SK-N-SH (cell line): ENCODE measurements around the gene NTPCR. TPM values are rescaled to one million over a fixed set of nuclear protein-coding genes. Genes with fewer than 3 reads are reported as not detected.

Source experiments
- CTCF ChIA-PET: fragments of 300-600, 350-600 bp; formaldehyde crosslinking; extraction: SDS; loops from one replicate; lab custom pipeline; 2021; lab: Yijun Ruan, JAX
- POLR2A ChIA-PET: fragments of 350-600 bp; sonication (Branson Sonifier 250); formaldehyde crosslinking; extraction: SDS; loops from one replicate; lab custom pipeline; 2020; ENCODE audit warnings: antibody characterized with exemption, inconsistent platforms; lab: Yijun Ruan, JAX
- DNase-seq: peaks from one replicate; pipeline ENCODE4 v3.0.0; 2012
- H2AFZ ChIP-seq: fragments of 200-600 bp; sonication (generic); 2 replicates; pipeline ENCODE4 v1.8.1; 2016; ENCODE audit warnings: antibody characterized with exemption, mild to moderate bottlenecking, low read depth
- H3F3A ChIP-seq: fragments of 200-600 bp; sonication (generic); replicated peaks from 2 replicates; pipeline ENCODE3; 2016; ENCODE audit warnings: antibody characterized with exemption, mild to moderate bottlenecking; ENCODE audit not compliant: insufficient read depth
- H3K27ac ChIP-seq, 2 experiments: fragments of 200-500 bp in 1 of 2; fragments of 200-600 bp in 1 of 2; sonication (Bioruptor generic) in 1 of 2; sonication (generic), shearing (Covaris generic) in 1 of 2; 2 replicates each; pipeline versions ENCODE4 v1.5.1 to v1.6.1; 2014 to 2016; ENCODE audit warnings: low read depth in 2 of 2, inconsistent platforms in 1 of 2, low read length in 1 of 2, mild to moderate bottlenecking in 1 of 2, mixed read lengths in 1 of 2
- H3K27me3 ChIP-seq: fragments of 200-600 bp; sonication (generic), shearing (Covaris generic); 2 replicates; pipeline ENCODE4 v1.6.1; 2016; ENCODE audit warnings: mixed run types; ENCODE audit not compliant: insufficient read depth
- H3K36me3 ChIP-seq, 2 experiments: fragments of 200-500 bp in 1 of 2; fragments of 200-600 bp in 1 of 2; sonication (Bioruptor generic) in 1 of 2; sonication (generic) in 1 of 2; replicated peaks in 1 of 2; 2 replicates each; pipeline versions ENCODE3 to v1.5.1; 2014 to 2016; ENCODE audit warnings: low read length in 1 of 2, mild to moderate bottlenecking in 1 of 2; ENCODE audit not compliant: insufficient read depth in 2 of 2, control insufficient read depth in 1 of 2
- H3K4me1 ChIP-seq, 2 experiments: fragments of 200-500 bp in 1 of 2; fragments of 200-600 bp in 1 of 2; sonication (Bioruptor generic) in 1 of 2; sonication (generic), shearing (Covaris generic) in 1 of 2; 2 replicates each; pipeline versions ENCODE4 v1.5.1 to v1.6.1; 2014 to 2016; ENCODE audit warnings: low read depth in 1 of 2, low read length in 1 of 2, mixed run types in 1 of 2; ENCODE audit not compliant: insufficient read depth in 2 of 2, control insufficient read depth in 1 of 2
- H3K4me2 ChIP-seq: fragments of 200-600 bp; sonication (generic), shearing (Covaris generic); 2 replicates; pipeline ENCODE4 v1.6.1; 2017; ENCODE audit warnings: mixed run types
- H3K4me3 ChIP-seq, 2 experiments: fragments of 200-500 bp in 1 of 2; fragments of 200-600 bp in 1 of 2; sonication (Bioruptor generic) in 1 of 2; sonication (generic), shearing (Covaris generic) in 1 of 2; 2 replicates each; pipeline versions ENCODE4 v1.5.1 to v1.8.1; 2014 to 2016; ENCODE audit warnings: low read depth in 2 of 2, inconsistent platforms in 1 of 2, low read length in 1 of 2, mild to moderate bottlenecking in 1 of 2, mixed read lengths in 1 of 2, moderate library complexity in 1 of 2
- H3K79me2 ChIP-seq: fragments of 200-600 bp; sonication (generic); 2 replicates; pipeline ENCODE4 v1.8.1; 2017; ENCODE audit warnings: mild to moderate bottlenecking; ENCODE audit not compliant: insufficient read depth
- H3K9ac ChIP-seq: fragments of 200-600 bp; sonication (generic); 2 replicates; pipeline ENCODE4 v1.6.1; 2017; ENCODE audit warnings: mixed run types
- H3K9me2 ChIP-seq: fragments of 200-600 bp; sonication (generic); 2 replicates; pipeline ENCODE4 v1.6.1; 2017; ENCODE audit warnings: mixed run types
- H3K9me3 ChIP-seq: fragments of 200-600 bp; sonication (generic); 2 replicates; pipeline ENCODE4 v1.6.1; 2017; ENCODE audit warnings: mixed run types, mild to moderate bottlenecking, moderate library complexity
- H4K20me1 ChIP-seq: fragments of 200-600 bp; sonication (generic); 2 replicates; pipeline ENCODE4 v1.6.1; 2017; ENCODE audit warnings: mild to moderate bottlenecking, mixed run types; ENCODE audit not compliant: insufficient read depth
- CHD2 ChIP-seq: fragments of 150-350 bp; IDR thresholded peaks from 2 replicates; pipeline ENCODE4 v1.6.1; 2018; ENCODE audit warnings: low read length; ENCODE audit not compliant: partially characterized antibody
- ELF1 ChIP-seq: IDR thresholded peaks from 2 replicates; pipeline ENCODE4 v1.4.0; 2012
- EP300 ChIP-seq, 2 experiments: IDR thresholded peaks; 2 replicates each; pipeline versions ENCODE4 v1.4.0 to v1.6.1; 2012; ENCODE audit warnings: borderline replicate concordance in 1 of 2, low read depth in 1 of 2, low read length in 1 of 2
- EZH2phosphoT487 ChIP-seq: fragments of 200-600 bp; sonication (generic); IDR thresholded peaks from 2 replicates; pipeline ENCODE4 v1.6.1; 2017; ENCODE audit warnings: low read depth, mixed run types, mild to moderate bottlenecking, antibody characterized with exemption, moderate library complexity, borderline replicate concordance
- FOXM1 ChIP-seq: IDR thresholded peaks from 2 replicates; pipeline ENCODE4 v1.4.0; 2012; ENCODE audit warnings: low read depth, mild to moderate bottlenecking
- GABPA ChIP-seq: IDR thresholded peaks from 2 replicates; pipeline ENCODE4 v1.4.0; 2012; ENCODE audit warnings: low read depth, mild to moderate bottlenecking
- JUND ChIP-seq: IDR thresholded peaks from 2 replicates; pipeline ENCODE4 v1.4.0; 2012
- NFIC ChIP-seq: IDR thresholded peaks from 2 replicates; pipeline ENCODE4 v1.4.0; 2012; ENCODE audit warnings: borderline replicate concordance
- NRF1 ChIP-seq: IDR thresholded peaks from 2 replicates; pipeline ENCODE4 v1.6.1; 2012; ENCODE audit warnings: low read depth, mild to moderate bottlenecking, low read length
- RAD21 ChIP-seq: IDR thresholded peaks from 2 replicates; pipeline ENCODE4 v1.6.1; 2012; ENCODE audit warnings: mild to moderate bottlenecking, low read length
- RXRA ChIP-seq: IDR thresholded peaks from 2 replicates; pipeline ENCODE4 v1.4.0; 2012; ENCODE audit warnings: low read depth, mild to moderate bottlenecking, borderline replicate concordance
- SIN3A ChIP-seq: IDR thresholded peaks from 2 replicates; pipeline ENCODE4 v1.6.1; 2012; ENCODE audit warnings: low read depth, mild to moderate bottlenecking, low read length, moderate library complexity, borderline replicate concordance
- TAF1 ChIP-seq: IDR thresholded peaks from 2 replicates; pipeline ENCODE4 v1.6.1; 2012; ENCODE audit warnings: low read depth, mild to moderate bottlenecking, low read length, moderate library complexity, borderline replicate concordance
- TCF12 ChIP-seq: IDR thresholded peaks from 2 replicates; pipeline ENCODE4 v1.4.0; 2012
- TEAD4 ChIP-seq: IDR thresholded peaks from 2 replicates; pipeline ENCODE4 v1.4.0; 2012; ENCODE audit warnings: mild to moderate bottlenecking, borderline replicate concordance; ENCODE audit not compliant: insufficient read depth
- USF1 ChIP-seq: IDR thresholded peaks from 2 replicates; pipeline ENCODE4 v1.4.0; 2012; ENCODE audit warnings: low read depth, borderline replicate concordance
- USF2 ChIP-seq: fragments of 150-350 bp; IDR thresholded peaks from 2 replicates; pipeline ENCODE4 v1.6.1; 2017; ENCODE audit warnings: antibody characterized with exemption, low read length, low read depth, borderline replicate concordance
- WGBS: methylation state at CpG from one replicate; pipeline ENCODE4 v1.1.6; 2017; ENCODE audit warnings: low lambda C conversion rate; 5-methylcytosine and 5-hydroxymethylcytosine counted together
- polyA plus RNA-seq, 3 experiments: library from polyadenylated mRNA; depleted of rRNA; stranded (reverse); fragments of >200 nt; gene quantifications; 2 replicates each; pipeline ENCODE4 v1.2.3, GENCODE V29; 2012
- TF ChIP-seq, protein P1 (sequence below): IDR thresholded peaks from 2 replicates; pipeline ENCODE4; 2012
- TF ChIP-seq, protein P2 (sequence below): IDR thresholded peaks from 2 replicates; pipeline ENCODE4 v1.4.0; 2012; ENCODE audit warnings: low read depth, borderline replicate concordance
- TF ChIP-seq, protein P3 (sequence below): IDR thresholded peaks from 2 replicates; pipeline ENCODE4 v1.4.0; 2012; ENCODE audit warnings: low read depth

The NTPCR gene
- polyA plus RNA-seq, 1 of the 3 experiments (the other 2 are of a cell fraction), result 20.8 TPM

GRCh38 chr1:232968391-232968790 is 18.0 kb downstream of the NTPCR start:
- H3K79me2 ChIP-seq, result no peaks in the 10 kb centered on the region
- DNase-seq, result no peak
- no peak overlapping the region for H3K9ac ChIP-seq
- H3K36me3 ChIP-seq, result peaks cover 26 to 85% of the 10 kb centered on the region in 2 experiments
- peaks cover 3% of the 10 kb centered on the region for H3F3A ChIP-seq
- ChIA-PET POLR2A (no interaction called here), CTCF (interaction anchor here (0.6 to 1.1 kb wide), 3 partner anchors 40 to 98 kb away, joined by 3 read pairs; no protein-coding TSS in a partner anchor)
- peaks cover 2% of the 10 kb centered on the region for H3K9me3 ChIP-seq
- 94% methylated on average over 5 of the region's 5 CpGs for WGBS
- H3K27ac ChIP-seq, result no peak overlapping the region
- TF ChIP-seq NFIC (no peak), USF1 (no peak), TCF12 (no peak), JUND (no peak), CHD2 (no peak), ELF1 (no peak), GABPA (no peak), FOXM1 (no peak), RXRA (no peak)
- TF ChIP-seq, protein P1, sequence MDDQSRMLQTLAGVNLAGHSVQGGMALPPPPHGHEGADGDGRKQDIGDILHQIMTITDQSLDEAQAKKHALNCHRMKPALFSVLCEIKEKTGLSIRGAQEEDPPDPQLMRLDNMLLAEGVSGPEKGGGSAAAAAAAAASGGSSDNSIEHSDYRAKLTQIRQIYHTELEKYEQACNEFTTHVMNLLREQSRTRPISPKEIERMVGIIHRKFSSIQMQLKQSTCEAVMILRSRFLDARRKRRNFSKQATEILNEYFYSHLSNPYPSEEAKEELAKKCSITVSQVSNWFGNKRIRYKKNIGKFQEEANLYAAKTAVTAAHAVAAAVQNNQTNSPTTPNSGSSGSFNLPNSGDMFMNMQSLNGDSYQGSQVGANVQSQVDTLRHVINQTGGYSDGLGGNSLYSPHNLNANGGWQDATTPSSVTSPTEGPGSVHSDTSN, result no peak
- TF ChIP-seq, protein P2, sequence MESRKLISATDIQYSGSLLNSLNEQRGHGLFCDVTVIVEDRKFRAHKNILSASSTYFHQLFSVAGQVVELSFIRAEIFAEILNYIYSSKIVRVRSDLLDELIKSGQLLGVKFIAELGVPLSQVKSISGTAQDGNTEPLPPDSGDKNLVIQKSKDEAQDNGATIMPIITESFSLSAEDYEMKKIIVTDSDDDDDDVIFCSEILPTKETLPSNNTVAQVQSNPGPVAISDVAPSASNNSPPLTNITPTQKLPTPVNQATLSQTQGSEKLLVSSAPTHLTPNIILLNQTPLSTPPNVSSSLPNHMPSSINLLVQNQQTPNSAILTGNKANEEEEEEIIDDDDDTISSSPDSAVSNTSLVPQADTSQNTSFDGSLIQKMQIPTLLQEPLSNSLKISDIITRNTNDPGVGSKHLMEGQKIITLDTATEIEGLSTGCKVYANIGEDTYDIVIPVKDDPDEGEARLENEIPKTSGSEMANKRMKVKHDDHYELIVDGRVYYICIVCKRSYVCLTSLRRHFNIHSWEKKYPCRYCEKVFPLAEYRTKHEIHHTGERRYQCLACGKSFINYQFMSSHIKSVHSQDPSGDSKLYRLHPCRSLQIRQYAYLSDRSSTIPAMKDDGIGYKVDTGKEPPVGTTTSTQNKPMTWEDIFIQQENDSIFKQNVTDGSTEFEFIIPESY, result no peak
- no peak overlapping the region for H3K4me2 ChIP-seq
- H3K4me1 ChIP-seq, result peaks cover 0 to 3% of the 10 kb centered on the region in 2 experiments; a peak in 1 of 4 replicates
- H3K9me2 ChIP-seq, result no peaks in the 10 kb centered on the region
- no peaks in the 10 kb centered on the region for H4K20me1 ChIP-seq
- H3K4me3 ChIP-seq, result no peak overlapping the region
- no peaks in the 10 kb centered on the region for H3K27me3 ChIP-seq
- H2AFZ ChIP-seq, result no peak overlapping the region

DNA sequence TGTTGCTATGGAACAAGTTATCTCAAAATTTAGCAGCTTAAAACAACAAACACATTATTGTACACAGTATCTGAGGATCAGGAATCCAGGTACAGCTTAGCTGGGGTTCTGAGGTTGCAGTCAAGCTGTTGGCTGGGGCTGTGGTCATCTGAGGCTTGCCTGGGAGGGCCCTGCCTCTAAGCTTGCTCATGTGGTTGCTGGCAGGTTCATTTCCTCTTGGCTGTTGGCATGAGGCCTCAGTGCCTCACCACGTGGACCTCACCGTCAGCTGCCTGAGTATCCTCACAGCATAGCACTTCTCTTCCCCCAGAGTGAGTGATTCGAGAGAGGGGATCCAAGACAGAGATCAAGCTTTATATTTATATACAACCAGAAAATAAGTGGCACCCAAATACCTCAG is 18.6 kb downstream of the NTPCR start:
- Histone ChIP-seq H3K79me2 (no peaks in the 10 kb centered on the region), H3K27me3 (no peaks in the 10 kb centered on the region), H3K9me3 (peaks cover 8% of the 10 kb centered on the region), H3K9ac (no peak overlapping the region), H3K9me2 (no peaks in the 10 kb centered on the region), H2AFZ (no peak overlapping the region), H3K4me3 (no peak overlapping the region), H3K36me3 (peaks cover 31 to 90% of the 10 kb centered on the region in 2 experiments), H3K27ac (no peak overlapping the region), H3K4me1 (peaks cover 0 to 3% of the 10 kb centered on the region in 2 experiments; a peak in 1 of 4 replicates), H3F3A (peaks cover 3% of the 10 kb centered on the region), H3K4me2 (no peak overlapping the region), H4K20me1 (no peaks in the 10 kb centered on the region)
- DNase-seq, result no peak
- POLR2A ChIA-PET, result no interaction called here
- CTCF ChIA-PET, result interaction anchor here (1.0 to 1.4 kb wide), 3 partner anchors 10 to 98 kb away, joined by 3 read pairs; no protein-coding TSS in a partner anchor
- WGBS, result 89% methylated on average over 3 of the region's 3 CpGs
- TF ChIP-seq EP300 (IDR thresholded peaks at IDR 0.05; ENCODE audit: borderline replicate concordance in 1 of 2, low read depth in 1 of 2, low read length in 1 of 2), result no peak
- no peak for TF ChIP-seq RXRA
- no peak for TF ChIP-seq EZH2phosphoT487
- TF ChIP-seq SIN3A, result no peak
- TF ChIP-seq CHD2, result no peak
- no peak for TF ChIP-seq TCF12
- TF ChIP-seq TEAD4, result no peak
- TF ChIP-seq TAF1, result no peak
- no peak for TF ChIP-seq JUND
- TF ChIP-seq, protein P3, sequence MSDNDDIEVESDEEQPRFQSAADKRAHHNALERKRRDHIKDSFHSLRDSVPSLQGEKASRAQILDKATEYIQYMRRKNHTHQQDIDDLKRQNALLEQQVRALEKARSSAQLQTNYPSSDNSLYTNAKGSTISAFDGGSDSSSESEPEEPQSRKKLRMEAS, result no peak
- TF ChIP-seq USF1, result no peak
- no peak for TF ChIP-seq FOXM1
- no peak for TF ChIP-seq GABPA
- TF ChIP-seq, protein P1, result no peak
- no peak for TF ChIP-seq RAD21
- TF ChIP-seq USF2, result no peak
- TF ChIP-seq NRF1, result no peak
